Measurements from ENCODE around the gene ZNRF3.

Gene ZNRF3

DNA sequence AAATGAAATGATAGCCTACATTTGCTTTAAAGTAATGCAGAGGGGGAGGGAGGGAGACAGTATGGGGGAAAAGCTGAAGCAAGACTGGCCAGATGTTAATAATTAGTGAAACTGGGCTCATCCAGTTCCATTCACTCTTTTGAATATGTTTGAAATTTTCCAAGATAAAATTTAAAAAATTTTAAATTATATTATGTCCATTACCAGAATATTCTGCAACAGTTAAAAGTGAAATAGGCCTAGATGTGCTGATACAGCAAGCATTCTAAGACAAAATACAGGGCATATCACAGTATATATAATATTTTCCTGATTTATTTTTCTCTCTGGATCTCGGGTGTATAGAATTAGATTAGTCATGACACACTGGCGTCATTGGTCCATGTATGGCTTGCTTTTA lies 13.6 kb upstream of the ZNRF3 start:
- in situ Hi-C loops (cut with HindIII; ENCODE audit: low sequenced_read_pairs) = no loop called here
- TF ChIP-seq, protein P1, sequence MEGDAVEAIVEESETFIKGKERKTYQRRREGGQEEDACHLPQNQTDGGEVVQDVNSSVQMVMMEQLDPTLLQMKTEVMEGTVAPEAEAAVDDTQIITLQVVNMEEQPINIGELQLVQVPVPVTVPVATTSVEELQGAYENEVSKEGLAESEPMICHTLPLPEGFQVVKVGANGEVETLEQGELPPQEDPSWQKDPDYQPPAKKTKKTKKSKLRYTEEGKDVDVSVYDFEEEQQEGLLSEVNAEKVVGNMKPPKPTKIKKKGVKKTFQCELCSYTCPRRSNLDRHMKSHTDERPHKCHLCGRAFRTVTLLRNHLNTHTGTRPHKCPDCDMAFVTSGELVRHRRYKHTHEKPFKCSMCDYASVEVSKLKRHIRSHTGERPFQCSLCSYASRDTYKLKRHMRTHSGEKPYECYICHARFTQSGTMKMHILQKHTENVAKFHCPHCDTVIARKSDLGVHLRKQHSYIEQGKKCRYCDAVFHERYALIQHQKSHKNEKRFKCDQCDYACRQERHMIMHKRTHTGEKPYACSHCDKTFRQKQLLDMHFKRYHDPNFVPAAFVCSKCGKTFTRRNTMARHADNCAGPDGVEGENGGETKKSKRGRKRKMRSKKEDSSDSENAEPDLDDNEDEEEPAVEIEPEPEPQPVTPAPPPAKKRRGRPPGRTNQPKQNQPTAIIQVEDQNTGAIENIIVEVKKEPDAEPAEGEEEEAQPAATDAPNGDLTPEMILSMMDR (IDR thresholded peaks at IDR 0.05; ENCODE audit: low read depth, low read length, missing control alignments) = no peak
- DNase-seq (ENCODE audit: low read depth) = no peak
- H3K4me3 ChIP-seq (ENCODE audit: low read depth, low read length) = no peak overlapping the region

DNA sequence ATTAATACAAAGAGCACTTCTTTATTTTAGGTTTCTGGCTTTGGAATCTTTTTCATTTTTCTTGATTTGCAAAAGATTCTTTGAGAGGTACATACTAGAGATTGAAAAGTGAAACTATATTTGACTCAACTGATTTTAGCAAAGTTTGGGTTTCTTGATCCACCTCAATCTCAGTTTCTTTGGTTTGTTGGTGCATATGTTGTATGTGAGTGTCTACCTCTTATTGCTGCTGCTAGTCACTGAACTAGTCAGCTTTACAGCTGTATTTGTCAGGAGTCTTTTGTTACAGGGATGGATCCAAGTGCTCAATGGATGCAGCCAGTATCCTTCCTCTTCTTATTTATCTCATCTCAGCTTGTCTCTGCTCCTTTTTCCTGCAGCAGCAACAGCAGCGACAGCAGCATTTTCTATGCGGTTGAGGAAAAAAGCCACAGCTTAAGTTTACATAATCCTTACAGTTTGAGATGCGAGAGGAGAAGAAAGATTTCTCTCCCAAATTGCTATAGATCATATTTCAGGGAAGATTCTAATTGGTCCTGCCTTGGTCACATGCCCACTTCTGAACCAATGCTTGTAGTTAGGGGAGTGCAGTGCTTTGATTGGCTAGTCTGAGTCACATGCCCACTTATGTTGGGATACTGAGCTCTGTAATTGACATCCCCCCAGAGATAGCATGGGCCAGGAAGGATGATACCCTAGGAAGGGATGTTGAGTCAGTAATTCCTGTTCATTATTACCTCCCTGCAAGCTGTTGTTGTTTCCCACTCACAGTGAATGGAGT lies 10.0 kb upstream of the ZNRF3 start:
- in situ Hi-C loops (cut with HindIII; ENCODE audit: low sequenced_read_pairs) = no loop called here
- DNase-seq (ENCODE audit: low read depth) = no peak
- TF ChIP-seq, protein P1 (IDR thresholded peaks at IDR 0.05; ENCODE audit: low read depth, low read length, missing control alignments) = no peak
- no peak overlapping the region for H3K4me3 ChIP-seq (ENCODE audit: low read depth, low read length)

DNA sequence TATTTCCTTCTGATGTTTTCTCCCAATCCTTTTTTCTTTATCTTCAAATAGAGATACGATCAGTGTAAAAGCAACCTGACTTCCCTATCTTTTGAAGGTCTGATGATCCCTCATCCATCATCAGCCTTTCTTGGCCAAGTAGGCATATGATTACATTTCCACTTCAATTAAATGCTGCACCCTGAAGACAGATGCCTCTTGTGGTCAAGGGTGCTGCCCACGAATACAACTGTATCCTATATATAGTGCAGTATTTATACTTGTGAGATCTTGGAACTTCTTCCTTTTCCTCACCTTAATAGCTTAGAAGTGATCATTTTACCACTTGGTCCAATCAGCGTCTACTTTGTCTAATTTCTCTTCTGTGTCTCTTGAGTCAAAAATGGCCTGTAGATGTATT lies 9.3 kb upstream of the ZNRF3 start:
- TF ChIP-seq, protein P1 (IDR thresholded peaks at IDR 0.05; ENCODE audit: low read depth, low read length, missing control alignments) = no peak
- no peak for DNase-seq (ENCODE audit: low read depth)
- in situ Hi-C loops (cut with HindIII; ENCODE audit: low sequenced_read_pairs) = no loop called here
- no peak overlapping the region for H3K4me3 ChIP-seq (ENCODE audit: low read depth, low read length)

DNA sequence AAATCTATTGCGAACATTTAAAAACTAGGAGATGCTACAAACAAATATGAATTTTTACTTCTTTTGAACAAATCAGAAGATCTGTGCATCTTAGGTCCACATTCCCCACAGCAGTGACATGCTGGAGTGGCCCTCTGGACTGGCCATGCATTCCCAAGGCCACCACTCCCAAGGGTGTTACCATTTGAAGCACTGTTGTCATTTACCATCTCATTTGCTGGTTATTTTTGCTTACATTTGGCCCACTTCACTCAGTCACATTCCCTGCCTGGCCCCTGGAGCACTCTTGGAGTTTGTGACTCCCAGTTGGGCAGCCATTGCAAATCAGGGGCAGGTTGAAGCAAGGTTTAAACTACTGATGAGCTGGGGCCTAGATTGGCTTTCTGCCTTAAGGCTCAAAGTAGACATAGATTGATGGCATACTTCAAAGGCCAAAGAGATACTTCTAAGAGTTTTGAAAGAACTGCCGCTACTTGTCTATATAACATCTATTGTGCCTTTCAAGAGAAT lies 8.5 kb upstream of the ZNRF3 start:
- no peak overlapping the region for H3K4me3 ChIP-seq (ENCODE audit: low read depth, low read length)
- TF ChIP-seq, protein P1 (IDR thresholded peaks at IDR 0.05; ENCODE audit: low read depth, low read length, missing control alignments) = no peak
- no peak for DNase-seq (ENCODE audit: low read depth)
- in situ Hi-C loops (cut with HindIII; ENCODE audit: low sequenced_read_pairs) = no loop called here

DNA sequence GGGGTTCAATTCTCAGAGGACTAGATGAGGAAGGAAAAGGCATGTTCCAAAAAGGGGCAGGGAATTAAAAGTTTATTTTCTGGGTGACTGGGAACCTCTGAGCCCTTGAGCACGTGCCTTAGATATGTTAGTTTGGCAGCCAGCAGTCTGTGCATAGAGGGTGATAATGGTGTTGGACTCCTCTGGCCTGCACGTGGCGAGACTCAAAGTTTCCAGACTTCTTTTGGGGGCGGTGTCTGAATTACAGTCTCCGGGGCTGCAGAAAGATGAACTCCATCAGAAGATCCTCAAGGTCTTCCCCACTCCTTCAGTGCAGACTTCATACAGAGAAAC lies 861 bp upstream of the ZNRF3 start:
- H3K4me3 ChIP-seq (ENCODE audit: low read depth, low read length) = peak overlapping the region; percentile 55
- in situ Hi-C loops (cut with HindIII; ENCODE audit: low sequenced_read_pairs) = loop anchor here (10.0 kb wide), 1 partner anchor 152 kb away; no protein-coding TSS in a partner anchor
- DNase-seq (ENCODE audit: low read depth) = no peak
- TF ChIP-seq, protein P1 (IDR thresholded peaks at IDR 0.05; ENCODE audit: low read depth, low read length, missing control alignments) = no peak

DNA sequence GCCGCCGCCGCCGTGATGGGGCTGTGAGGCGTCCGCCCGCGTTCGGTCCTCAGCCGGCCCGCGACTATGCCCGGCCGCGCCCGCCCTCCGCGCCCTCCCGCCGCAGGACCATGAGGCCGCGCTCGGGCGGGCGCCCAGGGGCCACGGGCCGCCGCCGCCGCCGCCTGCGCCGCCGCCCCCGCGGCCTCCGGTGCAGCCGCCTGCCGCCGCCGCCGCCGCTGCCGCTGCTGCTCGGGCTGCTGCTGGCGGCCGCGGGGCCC lies 215 bp downstream of the ZNRF3 start:
- TF ChIP-seq, protein P1 (IDR thresholded peaks at IDR 0.05; ENCODE audit: low read depth, low read length, missing control alignments) = no peak
- in situ Hi-C loops (cut with HindIII; ENCODE audit: low sequenced_read_pairs) = loop anchor here (10.0 kb wide), 1 partner anchor 151 kb away; no protein-coding TSS in a partner anchor
- H3K4me3 ChIP-seq (ENCODE audit: low read depth, low read length) = peak overlapping the region; percentile 64
- DNase-seq (ENCODE audit: low read depth) = no peak

Measured in astrocyte of the cerebellum (primary cell).